Measurements from ENCODE around the gene LRRC32.

LRRC32 gene

GRCh38 chr11:76624500-76625379 lies 45.8 kb downstream of the LRRC32 start:
- Histone ChIP-seq H3K9me3 (ENCODE audit: insufficient read depth, low read length) (no peaks in the 10 kb centered on the region; the same call in 1 of the 2 replicates), H3K27ac (ENCODE audit: low read depth, low read length) (no peak overlapping the region), H3K27me3 (ENCODE audit: low read length) (no peaks in the 10 kb centered on the region), H3K4me3 (ENCODE audit: insufficient read depth, low read length, poor library complexity, severe bottlenecking) (no peak overlapping the region), H3K9ac (ENCODE audit: low read length) (no peak overlapping the region), H2AFZ (ENCODE audit: low read depth, low read length, severe bottlenecking) (no peak overlapping the region), H4K20me1 (ENCODE audit: low read depth, low read length) (no peaks in the 10 kb centered on the region), H3K4me2 (ENCODE audit: low read depth, low read length, poor library complexity, severe bottlenecking) (no peak overlapping the region), H3K9me2 (replicated peaks; ENCODE audit: insufficient read depth, low read length) (no peaks in the 10 kb centered on the region), H3K79me2 (ENCODE audit: insufficient read depth, low read length) (no peaks in the 10 kb centered on the region), H3F3A (ENCODE audit: insufficient read depth) (0 out of 2 replicates have a peak, but pooled peaks cover 3% of the 10 kb centered on the region), H3K36me3 (ENCODE audit: low read length) (no peaks in the 10 kb centered on the region)
- TF ChIP-seq EZH2phosphoT487 (conservative IDR thresholded peaks at IDR 0.05; ENCODE audit: low read length) (no peak), CTCF (IDR thresholded peaks at IDR 0.05; ENCODE audit: insufficient read depth, low read length, poor library complexity, severe bottlenecking) (no peak)

GRCh38 chr11:76623884-76624419 lies 46.6 kb downstream of the LRRC32 start:
- TF ChIP-seq EZH2phosphoT487 (conservative IDR thresholded peaks at IDR 0.05; ENCODE audit: low read length) (no peak), CTCF (IDR thresholded peaks at IDR 0.05; ENCODE audit: insufficient read depth, low read length, poor library complexity, severe bottlenecking) (no peak)

GRCh38 chr11:76623171-76623883 lies 47.2 kb downstream of the LRRC32 start:
- Histone ChIP-seq H3K4me2 (ENCODE audit: low read depth, low read length, poor library complexity, severe bottlenecking) (no peak overlapping the region), H3F3A (ENCODE audit: insufficient read depth) (0 out of 2 replicates have a peak, but pooled peaks cover 2% of the 10 kb centered on the region), H4K20me1 (ENCODE audit: low read depth, low read length) (no peaks in the 10 kb centered on the region), H3K27ac (ENCODE audit: low read depth, low read length) (no peak overlapping the region), H3K9me2 (replicated peaks; ENCODE audit: insufficient read depth, low read length) (no peaks in the 10 kb centered on the region), H3K9ac (ENCODE audit: low read length) (no peak overlapping the region), H3K9me3 (ENCODE audit: insufficient read depth, low read length) (no peaks in the 10 kb centered on the region; the same call in 1 of the 2 replicates), H3K36me3 (ENCODE audit: low read length) (no peaks in the 10 kb centered on the region), H3K4me3 (ENCODE audit: insufficient read depth, low read length, poor library complexity, severe bottlenecking) (no peak overlapping the region), H3K27me3 (ENCODE audit: low read length) (no peaks in the 10 kb centered on the region), H2AFZ (ENCODE audit: low read depth, low read length, severe bottlenecking) (no peak overlapping the region), H3K79me2 (ENCODE audit: insufficient read depth, low read length) (no peaks in the 10 kb centered on the region)
- TF ChIP-seq CTCF (IDR thresholded peaks at IDR 0.05; ENCODE audit: insufficient read depth, low read length, poor library complexity, severe bottlenecking): no peak

More at GRCh38 chr11:76623884-76624419, 46.6 kb downstream of the LRRC32 start:
- no peaks in the 10 kb centered on the region for H3K27me3 ChIP-seq (ENCODE audit: low read length)
- H2AFZ ChIP-seq (ENCODE audit: low read depth, low read length, severe bottlenecking): no peak overlapping the region
- no peaks in the 10 kb centered on the region for H4K20me1 ChIP-seq (ENCODE audit: low read depth, low read length)
- no peak overlapping the region for H3K4me3 ChIP-seq (ENCODE audit: insufficient read depth, low read length, poor library complexity, severe bottlenecking)
- H3K9me2 ChIP-seq (replicated peaks; ENCODE audit: insufficient read depth, low read length): no peaks in the 10 kb centered on the region
- H3K9ac ChIP-seq (ENCODE audit: low read length): no peak overlapping the region
- H3K36me3 ChIP-seq (ENCODE audit: low read length): no peaks in the 10 kb centered on the region
- no peaks in the 10 kb centered on the region; the same call in 1 of the 2 replicates for H3K9me3 ChIP-seq (ENCODE audit: insufficient read depth, low read length)
- no peak overlapping the region for H3K4me2 ChIP-seq (ENCODE audit: low read depth, low read length, poor library complexity, severe bottlenecking)
- H3F3A ChIP-seq (ENCODE audit: insufficient read depth): 0 out of 2 replicates have a peak, but pooled peaks cover 3% of the 10 kb centered on the region
- H3K79me2 ChIP-seq (ENCODE audit: insufficient read depth, low read length): no peaks in the 10 kb centered on the region
- no peak overlapping the region for H3K27ac ChIP-seq (ENCODE audit: low read depth, low read length)
